ENCODE data around the gene ELP4.

- TF ChIP-seq CTCF (IDR thresholded peaks at IDR 0.05) = no peak
- no peak for TF ChIP-seq POLR2A (IDR thresholded peaks at IDR 0.05)
These were observed 306.3 kb downstream of the ELP4 start for GRCh38 chr11:31815711-31816467.
